RPMI8226 (cell line): ENCODE measurements around the gene PIPOX.
A peak's percentile ranks its signal among the peaks of the same experiment; 100 is the strongest.

Experiments
- DNase-seq: peaks from one replicate; pipeline ENCODE4 v3.0.0-alpha.2; 2015

Gene PIPOX

GRCh38 chr17:29019475-29020181, 23.3 kb upstream of the PIPOX start:
- peak; percentile 24 for DNase-seq

- DNase-seq: no peak
These were observed 22.4 kb upstream of the PIPOX start for GRCh38 chr17:29020576-29020975.

GRCh38 chr17:29021226-29021625, 21.7 kb upstream of the PIPOX start:
- DNase-seq: no peak

- no peak for DNase-seq
These were observed 20.9 kb upstream of the PIPOX start for GRCh38 chr17:29022074-29022473.

- DNase-seq: no peak
These were observed 18.5 kb upstream of the PIPOX start for GRCh38 chr17:29024316-29024952.

- DNase-seq: no peak
These were observed 11.5 kb upstream of the PIPOX start for GRCh38 chr17:29031488-29031887.

- no peak for DNase-seq
These were observed 10.7 kb upstream of the PIPOX start for GRCh38 chr17:29032013-29032856.

GRCh38 chr17:29032857-29033197, 10.1 kb upstream of the PIPOX start:
- DNase-seq: no peak

- no peak for DNase-seq
These were observed 8.4 kb upstream of the PIPOX start for GRCh38 chr17:29034510-29034909.

GRCh38 chr17:29036584-29036983, 6.4 kb upstream of the PIPOX start:
- DNase-seq: no peak

- no peak for DNase-seq
These were observed 5.2 kb upstream of the PIPOX start for GRCh38 chr17:29037739-29038084.

GRCh38 chr17:29038085-29038795, 4.7 kb upstream of the PIPOX start:
- no peak for DNase-seq

- DNase-seq: no peak
These were observed 3.0 kb upstream of the PIPOX start for GRCh38 chr17:29039764-29040598.

GRCh38 chr17:29041091-29041490, 1.9 kb upstream of the PIPOX start:
- DNase-seq: no peak

GRCh38 chr17:29041571-29041970, 1.4 kb upstream of the PIPOX start:
- DNase-seq: no peak

GRCh38 chr17:29042026-29042678, 789 bp upstream of the PIPOX start:
- DNase-seq: no peak

GRCh38 chr17:29043539-29044145, 701 bp downstream of the PIPOX start:
- no peak for DNase-seq

GRCh38 chr17:29045026-29045425, 2.1 kb downstream of the PIPOX start:
- no peak for DNase-seq

GRCh38 chr17:29045734-29046472, 3.0 kb downstream of the PIPOX start:
- DNase-seq: no peak

GRCh38 chr17:29046473-29046839, 3.5 kb downstream of the PIPOX start:
- no peak for DNase-seq
